Measurements from ENCODE around the gene FTCD. TPM values are rescaled to one million over a fixed set of nuclear protein-coding genes. Genes with fewer than 3 reads are reported as not detected.
"Not testable (repeated sequence)": the region's sequence is repeated elsewhere in the genome, so short reads cannot be mapped to it uniquely, and the experiment has no call there.

Gene FTCD
- total and polyA plus RNA-seq, 4 experiments from 2014 or later: 1.3 to 1.7 TPM; not detected in 2

DNA sequence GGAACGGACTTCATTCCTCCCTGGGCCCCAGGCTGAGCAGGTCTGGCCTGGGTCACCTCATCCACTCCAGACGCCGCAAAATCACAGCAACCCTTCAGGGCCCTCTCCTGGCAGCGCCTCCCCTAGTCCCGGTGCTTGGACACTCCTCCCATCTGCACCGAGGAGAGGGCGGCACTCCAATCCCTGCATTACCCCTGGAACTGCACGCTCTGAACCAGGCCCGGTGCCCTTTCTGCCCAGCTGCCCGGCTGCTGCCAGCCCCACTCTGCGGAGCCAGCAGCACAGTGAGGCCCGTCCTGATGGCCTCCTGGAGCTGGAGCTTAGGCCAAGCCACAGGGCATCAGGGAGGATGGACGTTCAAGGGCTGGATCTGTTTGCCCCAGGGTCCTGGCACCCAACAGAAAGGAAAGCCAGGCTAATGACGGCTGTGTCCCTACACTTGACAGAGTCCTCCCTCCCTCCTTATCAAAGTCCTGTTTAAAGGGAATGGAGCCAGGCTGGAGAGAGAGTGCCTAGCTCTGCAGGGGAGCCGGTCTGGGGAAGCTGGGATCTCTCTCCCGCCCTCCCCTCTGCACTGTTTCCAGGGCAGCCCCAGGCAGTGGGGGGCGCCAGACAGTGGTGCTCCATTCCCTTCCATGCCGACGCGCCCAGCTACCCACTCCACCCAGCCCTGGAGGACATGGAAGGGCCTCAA is 44.7 kb downstream of the FTCD start:
- Mint-ChIP-seq H3K27me3 (peaks cover 1 to 2% of the 10 kb centered on the region in 2 donors), H3K4me3 (no peak overlapping the region), H3K36me3 (peaks cover 0 to 7% of the 10 kb centered on the region in 2 donors), H3K4me1 (no peaks in the 10 kb centered on the region), H3K9me3 (peaks cover 2 to 21% (median 15%) of the 10 kb centered on the region in 8 donors), H3K27ac (no peak overlapping the region)
- Histone ChIP-seq H3K36me3 (ENCODE audit: insufficient read depth, low read length) (no peaks in the 10 kb centered on the region), H3K4me3 (ENCODE audit: low read length in 2 of 2) (no peak overlapping the region), H3K27me3 (ENCODE audit: insufficient read depth, low read length) (no peaks in the 10 kb centered on the region), H3K9me3 (ENCODE audit: control insufficient read depth in 1 of 2, low read length in 2 of 2) (peaks cover 0 to 7% of the 10 kb centered on the region in 2 donors), H3K4me1 (ENCODE audit: insufficient read depth, low read length) (no peaks in the 10 kb centered on the region), H3K27ac (ENCODE audit: low read depth, low read length) (no peak overlapping the region)
- ChIA-PET POLR2A (ENCODE audit: partially characterized antibody) (no interaction called here), CTCF (ENCODE audit: partially characterized antibody) (no interaction called here)
- DNase-seq: no peak
- intact Hi-C loops (cut with micrococcal nuclease): no loop called here

DNA sequence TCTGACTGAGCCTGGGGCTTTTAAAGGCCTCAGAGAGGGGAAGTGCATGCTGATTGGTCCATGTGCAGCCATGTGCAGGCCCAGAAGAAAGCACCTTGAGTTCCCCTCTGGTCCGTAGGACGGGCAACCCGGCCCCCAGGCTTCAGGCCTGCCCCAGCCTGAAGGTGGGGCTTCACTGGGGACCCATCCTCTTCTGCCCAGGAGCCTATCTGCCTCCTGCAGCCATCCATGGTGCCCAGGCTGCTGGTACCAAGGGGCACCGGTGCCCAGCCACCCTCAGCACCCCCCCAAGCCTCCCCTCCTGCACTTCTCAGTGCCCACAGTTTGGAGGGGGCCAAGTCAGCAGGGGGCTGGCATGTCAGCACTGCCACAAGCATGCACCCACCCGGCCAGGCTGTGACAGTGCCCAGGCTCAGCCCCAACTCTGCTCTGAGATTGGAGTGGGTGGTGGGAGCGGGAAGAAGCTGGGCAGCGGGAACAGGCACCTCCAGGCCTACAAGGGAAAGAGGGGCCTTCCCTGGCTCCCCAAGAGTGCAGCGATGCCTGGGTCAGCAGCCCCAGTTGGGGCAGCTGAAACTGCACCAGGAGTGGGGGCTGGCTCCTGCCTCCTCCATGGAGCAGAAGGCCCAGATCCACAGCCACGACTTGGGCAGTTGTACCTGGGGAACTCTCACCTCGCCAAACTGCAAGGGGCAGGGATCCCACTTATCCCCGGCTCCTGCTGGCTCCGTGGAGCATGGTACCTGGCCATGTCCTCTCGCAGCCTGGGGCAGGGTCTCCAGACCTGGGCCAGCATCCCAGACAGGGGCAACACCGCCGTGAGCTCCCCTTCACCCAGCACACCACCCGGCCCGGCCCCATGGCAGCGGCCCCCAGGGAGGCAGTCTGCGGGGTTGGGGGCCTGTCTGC is 45.8 kb downstream of the FTCD start:
- H3K27me3 Mint-ChIP-seq: peaks cover 1 to 6% of the 10 kb centered on the region in 2 donors
- H3K4me3 Mint-ChIP-seq: no peak overlapping the region
- Histone ChIP-seq H3K4me3 (ENCODE audit: low read length in 2 of 2) (no peak overlapping the region), H3K27me3 (ENCODE audit: insufficient read depth, low read length) (no peaks in the 10 kb centered on the region), H3K27ac (ENCODE audit: low read depth, low read length) (no peak overlapping the region), H3K4me1 (ENCODE audit: insufficient read depth, low read length) (no peaks in the 10 kb centered on the region), H3K36me3 (ENCODE audit: insufficient read depth, low read length) (no peaks in the 10 kb centered on the region), H3K9me3 (ENCODE audit: control insufficient read depth in 1 of 2, low read length in 2 of 2) (peaks cover 0 to under 1% of the 10 kb centered on the region in 2 donors)
- H3K9me3 Mint-ChIP-seq: peaks cover 2 to 28% (median 17%) of the 10 kb centered on the region in 8 donors
- H3K36me3 Mint-ChIP-seq: peaks cover 0 to 6% of the 10 kb centered on the region in 2 donors
- ChIA-PET POLR2A (ENCODE audit: partially characterized antibody) (no interaction called here), CTCF (ENCODE audit: partially characterized antibody) (no interaction called here)
- intact Hi-C loops (cut with micrococcal nuclease): no loop called here
- no peaks in the 10 kb centered on the region for H3K4me1 Mint-ChIP-seq
- DNase-seq: no peak
- no peak overlapping the region for H3K27ac Mint-ChIP-seq

DNA sequence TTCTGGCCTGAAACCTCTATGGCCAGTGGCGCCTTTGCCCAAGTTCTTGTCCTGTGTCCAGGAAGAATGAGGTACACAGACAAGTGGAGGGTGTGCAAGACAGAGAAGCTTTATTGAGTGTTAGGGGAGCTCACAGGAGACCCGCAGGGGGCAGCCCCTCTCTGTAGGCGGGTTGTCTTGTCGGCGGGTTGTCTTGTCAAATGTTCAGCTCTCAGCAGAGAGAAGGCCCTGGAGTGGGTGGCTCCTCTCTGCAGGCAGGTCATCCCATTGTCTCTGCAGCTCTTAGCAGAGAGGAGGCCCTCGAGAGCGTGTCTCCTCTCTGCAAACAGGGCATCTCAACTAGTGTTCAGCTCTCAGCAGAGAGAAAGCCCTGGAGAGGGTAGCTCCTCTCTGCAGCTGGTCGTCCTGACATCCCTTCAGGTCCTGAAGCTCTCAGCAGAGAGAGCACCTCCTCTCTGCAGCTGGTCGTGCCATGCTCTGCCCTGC is 46.5 kb downstream of the FTCD start:
- H3K9me3 Mint-ChIP-seq: peaks cover 2 to 35% (median 23%) of the 10 kb centered on the region in 8 donors
- no peaks in the 10 kb centered on the region for H3K27me3 ChIP-seq (ENCODE audit: insufficient read depth, low read length)
- no peaks in the 10 kb centered on the region for H3K9me3 ChIP-seq (ENCODE audit: control insufficient read depth in 1 of 2, low read length in 2 of 2)
- CTCF ChIA-PET (ENCODE audit: partially characterized antibody): no interaction called here
- no peak overlapping the region for H3K27ac Mint-ChIP-seq
- H3K36me3 ChIP-seq (ENCODE audit: insufficient read depth, low read length): no peaks in the 10 kb centered on the region
- H3K4me3 ChIP-seq (ENCODE audit: low read length in 2 of 2): no peak overlapping the region
- peaks cover 0 to 4% of the 10 kb centered on the region in 2 donors for H3K36me3 Mint-ChIP-seq
- DNase-seq: no peak
- no peak overlapping the region for H3K4me3 Mint-ChIP-seq
- POLR2A ChIA-PET (ENCODE audit: partially characterized antibody): no interaction called here
- H3K4me1 Mint-ChIP-seq: no peaks in the 10 kb centered on the region
- intact Hi-C loops (cut with micrococcal nuclease): no loop called here
- no peaks in the 10 kb centered on the region for H3K4me1 ChIP-seq (ENCODE audit: insufficient read depth, low read length)
- H3K27me3 Mint-ChIP-seq: peaks cover 7 to 10% of the 10 kb centered on the region in 2 donors
- no peak overlapping the region for H3K27ac ChIP-seq (ENCODE audit: low read depth, low read length)

- CTCF ChIA-PET (ENCODE audit: partially characterized antibody); H3K27me3 ChIP-seq (ENCODE audit: insufficient read depth, low read length); POLR2A ChIA-PET (ENCODE audit: partially characterized antibody); H3K4me3 ChIP-seq (ENCODE audit: low read length in 2 of 2); H3K27ac ChIP-seq (ENCODE audit: low read depth, low read length); intact Hi-C loops (cut with micrococcal nuclease); DNase-seq; H3K9me3 ChIP-seq (ENCODE audit: control insufficient read depth in 1 of 2, low read length in 2 of 2); H3K4me3 Mint-ChIP-seq; H3K36me3 Mint-ChIP-seq; H3K27ac Mint-ChIP-seq; H3K4me1 Mint-ChIP-seq; H3K36me3 ChIP-seq (ENCODE audit: insufficient read depth, low read length); H3K4me1 ChIP-seq (ENCODE audit: insufficient read depth, low read length): not testable (repeated sequence)
- Mint-ChIP-seq H3K9me3 (peaks cover 4 to 50% (median 35%) of the 10 kb centered on the region in 8 donors), H3K27me3 (peaks cover 18 to 19% of the 10 kb centered on the region in 2 donors)
Measured at GRCh38 chr21:46107376-46107775, 48.0 kb downstream of the FTCD start.

DNA sequence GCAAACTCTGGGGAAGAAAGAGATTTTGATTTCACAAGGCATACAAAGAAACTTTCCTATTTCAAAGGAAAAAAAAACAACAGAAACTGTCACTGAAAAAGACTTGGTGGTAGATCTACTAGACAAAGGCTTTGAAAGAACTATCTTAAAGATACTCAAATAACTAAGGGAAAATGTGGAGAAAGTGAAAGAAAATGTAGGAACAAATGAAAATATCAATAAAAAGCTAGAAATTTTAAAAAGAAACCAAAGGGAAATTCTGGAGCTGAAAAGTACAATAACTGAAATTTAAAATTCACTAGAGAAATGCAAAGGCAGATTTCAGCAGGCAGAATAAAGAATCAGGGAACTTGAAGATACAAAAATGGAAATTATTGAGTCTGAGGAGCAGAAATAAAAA is 51.3 kb downstream of the FTCD start:
- Histone ChIP-seq H3K27me3 (ENCODE audit: insufficient read depth, low read length) (no peaks in the 10 kb centered on the region), H3K36me3 (ENCODE audit: insufficient read depth, low read length) (no peaks in the 10 kb centered on the region), H3K9me3 (ENCODE audit: control insufficient read depth in 1 of 2, low read length in 2 of 2) (no peaks in the 10 kb centered on the region), H3K4me3 (ENCODE audit: low read length in 2 of 2) (no peak overlapping the region), H3K4me1 (ENCODE audit: insufficient read depth, low read length) (no peaks in the 10 kb centered on the region), H3K27ac (ENCODE audit: low read depth, low read length) (no peak overlapping the region)
- H3K4me3 Mint-ChIP-seq: no peak overlapping the region
- CTCF ChIA-PET (ENCODE audit: partially characterized antibody): no interaction called here
- H3K9me3 Mint-ChIP-seq: peaks cover 4 to 54% (median 39%) of the 10 kb centered on the region in 8 donors
- POLR2A ChIA-PET (ENCODE audit: partially characterized antibody): no interaction called here
- intact Hi-C loops (cut with micrococcal nuclease): no loop called here
- H3K27ac Mint-ChIP-seq: no peak overlapping the region
- H3K36me3 Mint-ChIP-seq: peaks cover 3 to 7% of the 10 kb centered on the region in 2 donors
- DNase-seq: no peak
- H3K4me1 Mint-ChIP-seq: peaks cover 0 to 6% (median 3%) of the 10 kb centered on the region in 4 donors
- H3K27me3 Mint-ChIP-seq: peaks cover 31 to 36% of the 10 kb centered on the region in 2 donors

GRCh38 chr21:46100906-46101305 is 54.5 kb downstream of the FTCD start:
- H3K4me3 Mint-ChIP-seq: peak overlapping the region in 3 of 8 donors; percentile 36 to 53 (median 41)
- H3K27ac Mint-ChIP-seq: no peak overlapping the region
- peaks cover 3 to 6% (median 5%) of the 10 kb centered on the region in 4 donors for H3K4me1 Mint-ChIP-seq
- Histone ChIP-seq H3K4me1 (ENCODE audit: insufficient read depth, low read length) (no peaks in the 10 kb centered on the region), H3K4me3 (ENCODE audit: low read length in 2 of 2) (no peak overlapping the region), H3K27me3 (ENCODE audit: insufficient read depth, low read length) (no peaks in the 10 kb centered on the region), H3K36me3 (ENCODE audit: insufficient read depth, low read length) (no peaks in the 10 kb centered on the region), H3K9me3 (ENCODE audit: control insufficient read depth in 1 of 2, low read length in 2 of 2) (no peaks in the 10 kb centered on the region), H3K27ac (ENCODE audit: low read depth, low read length) (no peak overlapping the region)
- H3K27me3 Mint-ChIP-seq: peaks cover 29 to 37% of the 10 kb centered on the region in 2 donors
- no peak for DNase-seq
- POLR2A ChIA-PET (ENCODE audit: partially characterized antibody): no interaction called here
- CTCF ChIA-PET (ENCODE audit: partially characterized antibody): no interaction called here
- H3K36me3 Mint-ChIP-seq: peaks cover 3 to 5% of the 10 kb centered on the region in 2 donors
- intact Hi-C loops (cut with micrococcal nuclease): no loop called here
- H3K9me3 Mint-ChIP-seq: peaks cover 2 to 33% (median 25%) of the 10 kb centered on the region in 8 donors

DNA sequence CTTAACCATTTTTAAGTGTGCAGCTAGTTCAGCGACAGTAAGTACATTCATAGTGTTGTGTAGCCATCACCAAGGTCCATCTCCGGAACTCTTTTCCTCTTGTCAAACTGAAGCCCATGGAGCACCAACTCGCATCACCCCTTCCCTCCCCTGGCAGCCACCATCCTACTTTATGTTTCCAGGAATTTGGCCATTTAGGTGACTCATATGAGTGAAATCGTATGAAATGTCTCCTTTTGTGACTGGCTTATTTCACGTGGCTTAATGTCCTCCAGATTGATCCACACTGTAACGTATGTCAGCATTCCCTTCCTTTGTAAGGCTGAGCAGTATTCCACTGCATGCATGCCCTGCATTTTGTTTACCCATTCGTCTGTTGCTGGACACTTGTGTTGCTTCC is 55.0 kb downstream of the FTCD start:
- H3K9me3 ChIP-seq (ENCODE audit: control insufficient read depth in 1 of 2, low read length in 2 of 2): no peaks in the 10 kb centered on the region
- intact Hi-C loops (cut with micrococcal nuclease): no loop called here
- Mint-ChIP-seq H3K36me3 (peaks cover 3% of the 10 kb centered on the region in 2 donors), H3K27ac (no peak overlapping the region), H3K27me3 (peaks cover 29 to 37% of the 10 kb centered on the region in 2 donors), H3K4me3 (peak overlapping the region in 5 of 8 donors; percentile 29 to 53 (median 36)), H3K9me3 (peaks cover 2 to 32% (median 24%) of the 10 kb centered on the region in 8 donors), H3K4me1 (peaks cover 3 to 6% (median 5%) of the 10 kb centered on the region in 4 donors)
- CTCF ChIA-PET (ENCODE audit: partially characterized antibody): no interaction called here
- POLR2A ChIA-PET (ENCODE audit: partially characterized antibody): no interaction called here
- H3K4me1 ChIP-seq (ENCODE audit: insufficient read depth, low read length): no peaks in the 10 kb centered on the region
- H3K27ac ChIP-seq (ENCODE audit: low read depth, low read length): no peak overlapping the region
- H3K36me3 ChIP-seq (ENCODE audit: insufficient read depth, low read length): no peaks in the 10 kb centered on the region
- no peak overlapping the region for H3K4me3 ChIP-seq (ENCODE audit: low read length in 2 of 2)
- H3K27me3 ChIP-seq (ENCODE audit: insufficient read depth, low read length): no peaks in the 10 kb centered on the region
- DNase-seq: no peak
